ENCODE measurements around the gene NEK6.

DNA sequence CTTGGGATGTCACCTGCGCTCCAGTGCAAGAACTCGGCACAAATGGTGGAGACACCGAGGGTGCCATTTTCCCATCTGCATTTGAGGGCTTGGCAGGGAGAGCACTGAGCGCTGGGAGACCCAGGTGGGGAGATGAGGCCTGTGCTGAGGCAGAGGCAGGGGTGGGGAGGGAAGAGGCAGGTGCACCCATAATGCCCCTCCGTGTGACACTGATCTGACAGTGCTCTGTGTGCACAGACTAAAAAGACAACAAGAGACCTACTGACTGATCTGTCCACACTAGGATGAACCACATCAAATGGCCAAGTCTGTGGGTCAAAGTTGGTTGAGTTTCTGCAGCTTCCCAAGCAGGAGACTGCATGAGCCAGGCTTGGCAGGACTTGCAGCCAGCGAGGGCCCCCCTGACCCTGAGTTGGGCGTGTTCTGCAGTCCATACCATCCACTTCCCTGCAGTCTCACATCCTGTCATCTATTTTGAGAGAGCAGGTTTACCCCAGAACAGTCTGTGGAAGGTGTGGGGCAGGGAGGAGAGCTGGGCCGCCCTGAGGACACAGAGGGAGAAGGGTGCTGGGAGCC is 41.9 kb downstream of the NEK6 start:
- TF ChIP-seq, protein P1, sequence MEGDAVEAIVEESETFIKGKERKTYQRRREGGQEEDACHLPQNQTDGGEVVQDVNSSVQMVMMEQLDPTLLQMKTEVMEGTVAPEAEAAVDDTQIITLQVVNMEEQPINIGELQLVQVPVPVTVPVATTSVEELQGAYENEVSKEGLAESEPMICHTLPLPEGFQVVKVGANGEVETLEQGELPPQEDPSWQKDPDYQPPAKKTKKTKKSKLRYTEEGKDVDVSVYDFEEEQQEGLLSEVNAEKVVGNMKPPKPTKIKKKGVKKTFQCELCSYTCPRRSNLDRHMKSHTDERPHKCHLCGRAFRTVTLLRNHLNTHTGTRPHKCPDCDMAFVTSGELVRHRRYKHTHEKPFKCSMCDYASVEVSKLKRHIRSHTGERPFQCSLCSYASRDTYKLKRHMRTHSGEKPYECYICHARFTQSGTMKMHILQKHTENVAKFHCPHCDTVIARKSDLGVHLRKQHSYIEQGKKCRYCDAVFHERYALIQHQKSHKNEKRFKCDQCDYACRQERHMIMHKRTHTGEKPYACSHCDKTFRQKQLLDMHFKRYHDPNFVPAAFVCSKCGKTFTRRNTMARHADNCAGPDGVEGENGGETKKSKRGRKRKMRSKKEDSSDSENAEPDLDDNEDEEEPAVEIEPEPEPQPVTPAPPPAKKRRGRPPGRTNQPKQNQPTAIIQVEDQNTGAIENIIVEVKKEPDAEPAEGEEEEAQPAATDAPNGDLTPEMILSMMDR (IDR thresholded peaks at IDR 0.05; ENCODE audit: insufficient read depth, low read length), result no peak
- TF ChIP-seq, protein P2, sequence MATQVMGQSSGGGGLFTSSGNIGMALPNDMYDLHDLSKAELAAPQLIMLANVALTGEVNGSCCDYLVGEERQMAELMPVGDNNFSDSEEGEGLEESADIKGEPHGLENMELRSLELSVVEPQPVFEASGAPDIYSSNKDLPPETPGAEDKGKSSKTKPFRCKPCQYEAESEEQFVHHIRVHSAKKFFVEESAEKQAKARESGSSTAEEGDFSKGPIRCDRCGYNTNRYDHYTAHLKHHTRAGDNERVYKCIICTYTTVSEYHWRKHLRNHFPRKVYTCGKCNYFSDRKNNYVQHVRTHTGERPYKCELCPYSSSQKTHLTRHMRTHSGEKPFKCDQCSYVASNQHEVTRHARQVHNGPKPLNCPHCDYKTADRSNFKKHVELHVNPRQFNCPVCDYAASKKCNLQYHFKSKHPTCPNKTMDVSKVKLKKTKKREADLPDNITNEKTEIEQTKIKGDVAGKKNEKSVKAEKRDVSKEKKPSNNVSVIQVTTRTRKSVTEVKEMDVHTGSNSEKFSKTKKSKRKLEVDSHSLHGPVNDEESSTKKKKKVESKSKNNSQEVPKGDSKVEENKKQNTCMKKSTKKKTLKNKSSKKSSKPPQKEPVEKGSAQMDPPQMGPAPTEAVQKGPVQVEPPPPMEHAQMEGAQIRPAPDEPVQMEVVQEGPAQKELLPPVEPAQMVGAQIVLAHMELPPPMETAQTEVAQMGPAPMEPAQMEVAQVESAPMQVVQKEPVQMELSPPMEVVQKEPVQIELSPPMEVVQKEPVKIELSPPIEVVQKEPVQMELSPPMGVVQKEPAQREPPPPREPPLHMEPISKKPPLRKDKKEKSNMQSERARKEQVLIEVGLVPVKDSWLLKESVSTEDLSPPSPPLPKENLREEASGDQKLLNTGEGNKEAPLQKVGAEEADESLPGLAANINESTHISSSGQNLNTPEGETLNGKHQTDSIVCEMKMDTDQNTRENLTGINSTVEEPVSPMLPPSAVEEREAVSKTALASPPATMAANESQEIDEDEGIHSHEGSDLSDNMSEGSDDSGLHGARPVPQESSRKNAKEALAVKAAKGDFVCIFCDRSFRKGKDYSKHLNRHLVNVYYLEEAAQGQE (IDR thresholded peaks at IDR 0.05; ENCODE audit: insufficient replicate concordance, low read depth), result no peak
- TF ChIP-seq POLR2AphosphoS5 (IDR thresholded peaks at IDR 0.05; ENCODE audit: low read depth), result no peak
- no peak for TF ChIP-seq GABPA (IDR thresholded peaks at IDR 0.05; ENCODE audit: low read depth)
- no peak for TF ChIP-seq SPI1 (IDR thresholded peaks at IDR 0.05; ENCODE audit: borderline replicate concordance, low read depth)
